ENCODE measurements around the gene EPS15. TPM values are rescaled to one million over a fixed set of nuclear protein-coding genes. Genes with fewer than 3 reads are reported as not detected.

Gene EPS15
- total and polyA plus RNA-seq, 2 of the 8 experiments (the other 6 are each of a cell fraction or from before 2014, with no cell fraction given) = 15.9 to 57.2 TPM

DNA sequence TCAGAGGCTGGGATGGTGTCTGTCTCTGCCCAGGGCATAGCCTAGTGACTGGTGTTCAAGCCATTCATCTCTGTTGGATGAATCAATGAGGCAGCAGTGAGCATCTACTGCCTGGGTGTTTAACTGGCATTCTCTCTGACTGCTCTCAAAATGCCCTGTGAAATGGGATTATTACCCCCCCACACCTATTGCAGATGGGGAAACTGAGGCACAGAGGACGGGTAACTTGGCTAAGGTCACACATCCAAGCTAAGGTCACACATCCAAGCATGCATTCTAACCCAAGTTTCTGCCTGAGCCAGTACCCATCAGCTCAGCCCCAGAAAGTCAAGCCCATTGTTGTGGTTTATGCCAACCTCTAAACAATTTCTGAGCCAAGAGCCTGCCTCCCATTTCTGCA, 193.7 kb downstream of the EPS15 start (continued):
- TF ChIP-seq, protein P1, sequence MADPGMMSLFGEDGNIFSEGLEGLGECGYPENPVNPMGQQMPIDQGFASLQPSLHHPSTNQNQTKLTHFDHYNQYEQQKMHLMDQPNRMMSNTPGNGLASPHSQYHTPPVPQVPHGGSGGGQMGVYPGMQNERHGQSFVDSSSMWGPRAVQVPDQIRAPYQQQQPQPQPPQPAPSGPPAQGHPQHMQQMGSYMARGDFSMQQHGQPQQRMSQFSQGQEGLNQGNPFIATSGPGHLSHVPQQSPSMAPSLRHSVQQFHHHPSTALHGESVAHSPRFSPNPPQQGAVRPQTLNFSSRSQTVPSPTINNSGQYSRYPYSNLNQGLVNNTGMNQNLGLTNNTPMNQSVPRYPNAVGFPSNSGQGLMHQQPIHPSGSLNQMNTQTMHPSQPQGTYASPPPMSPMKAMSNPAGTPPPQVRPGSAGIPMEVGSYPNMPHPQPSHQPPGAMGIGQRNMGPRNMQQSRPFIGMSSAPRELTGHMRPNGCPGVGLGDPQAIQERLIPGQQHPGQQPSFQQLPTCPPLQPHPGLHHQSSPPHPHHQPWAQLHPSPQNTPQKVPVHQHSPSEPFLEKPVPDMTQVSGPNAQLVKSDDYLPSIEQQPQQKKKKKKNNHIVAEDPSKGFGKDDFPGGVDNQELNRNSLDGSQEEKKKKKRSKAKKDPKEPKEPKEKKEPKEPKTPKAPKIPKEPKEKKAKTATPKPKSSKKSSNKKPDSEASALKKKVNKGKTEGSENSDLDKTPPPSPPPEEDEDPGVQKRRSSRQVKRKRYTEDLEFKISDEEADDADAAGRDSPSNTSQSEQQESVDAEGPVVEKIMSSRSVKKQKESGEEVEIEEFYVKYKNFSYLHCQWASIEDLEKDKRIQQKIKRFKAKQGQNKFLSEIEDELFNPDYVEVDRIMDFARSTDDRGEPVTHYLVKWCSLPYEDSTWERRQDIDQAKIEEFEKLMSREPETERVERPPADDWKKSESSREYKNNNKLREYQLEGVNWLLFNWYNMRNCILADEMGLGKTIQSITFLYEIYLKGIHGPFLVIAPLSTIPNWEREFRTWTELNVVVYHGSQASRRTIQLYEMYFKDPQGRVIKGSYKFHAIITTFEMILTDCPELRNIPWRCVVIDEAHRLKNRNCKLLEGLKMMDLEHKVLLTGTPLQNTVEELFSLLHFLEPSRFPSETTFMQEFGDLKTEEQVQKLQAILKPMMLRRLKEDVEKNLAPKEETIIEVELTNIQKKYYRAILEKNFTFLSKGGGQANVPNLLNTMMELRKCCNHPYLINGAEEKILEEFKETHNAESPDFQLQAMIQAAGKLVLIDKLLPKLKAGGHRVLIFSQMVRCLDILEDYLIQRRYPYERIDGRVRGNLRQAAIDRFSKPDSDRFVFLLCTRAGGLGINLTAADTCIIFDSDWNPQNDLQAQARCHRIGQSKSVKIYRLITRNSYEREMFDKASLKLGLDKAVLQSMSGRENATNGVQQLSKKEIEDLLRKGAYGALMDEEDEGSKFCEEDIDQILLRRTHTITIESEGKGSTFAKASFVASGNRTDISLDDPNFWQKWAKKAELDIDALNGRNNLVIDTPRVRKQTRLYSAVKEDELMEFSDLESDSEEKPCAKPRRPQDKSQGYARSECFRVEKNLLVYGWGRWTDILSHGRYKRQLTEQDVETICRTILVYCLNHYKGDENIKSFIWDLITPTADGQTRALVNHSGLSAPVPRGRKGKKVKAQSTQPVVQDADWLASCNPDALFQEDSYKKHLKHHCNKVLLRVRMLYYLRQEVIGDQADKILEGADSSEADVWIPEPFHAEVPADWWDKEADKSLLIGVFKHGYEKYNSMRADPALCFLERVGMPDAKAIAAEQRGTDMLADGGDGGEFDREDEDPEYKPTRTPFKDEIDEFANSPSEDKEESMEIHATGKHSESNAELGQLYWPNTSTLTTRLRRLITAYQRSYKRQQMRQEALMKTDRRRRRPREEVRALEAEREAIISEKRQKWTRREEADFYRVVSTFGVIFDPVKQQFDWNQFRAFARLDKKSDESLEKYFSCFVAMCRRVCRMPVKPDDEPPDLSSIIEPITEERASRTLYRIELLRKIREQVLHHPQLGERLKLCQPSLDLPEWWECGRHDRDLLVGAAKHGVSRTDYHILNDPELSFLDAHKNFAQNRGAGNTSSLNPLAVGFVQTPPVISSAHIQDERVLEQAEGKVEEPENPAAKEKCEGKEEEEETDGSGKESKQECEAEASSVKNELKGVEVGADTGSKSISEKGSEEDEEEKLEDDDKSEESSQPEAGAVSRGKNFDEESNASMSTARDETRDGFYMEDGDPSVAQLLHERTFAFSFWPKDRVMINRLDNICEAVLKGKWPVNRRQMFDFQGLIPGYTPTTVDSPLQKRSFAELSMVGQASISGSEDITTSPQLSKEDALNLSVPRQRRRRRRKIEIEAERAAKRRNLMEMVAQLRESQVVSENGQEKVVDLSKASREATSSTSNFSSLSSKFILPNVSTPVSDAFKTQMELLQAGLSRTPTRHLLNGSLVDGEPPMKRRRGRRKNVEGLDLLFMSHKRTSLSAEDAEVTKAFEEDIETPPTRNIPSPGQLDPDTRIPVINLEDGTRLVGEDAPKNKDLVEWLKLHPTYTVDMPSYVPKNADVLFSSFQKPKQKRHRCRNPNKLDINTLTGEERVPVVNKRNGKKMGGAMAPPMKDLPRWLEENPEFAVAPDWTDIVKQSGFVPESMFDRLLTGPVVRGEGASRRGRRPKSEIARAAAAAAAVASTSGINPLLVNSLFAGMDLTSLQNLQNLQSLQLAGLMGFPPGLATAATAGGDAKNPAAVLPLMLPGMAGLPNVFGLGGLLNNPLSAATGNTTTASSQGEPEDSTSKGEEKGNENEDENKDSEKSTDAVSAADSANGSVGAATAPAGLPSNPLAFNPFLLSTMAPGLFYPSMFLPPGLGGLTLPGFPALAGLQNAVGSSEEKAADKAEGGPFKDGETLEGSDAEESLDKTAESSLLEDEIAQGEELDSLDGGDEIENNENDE (IDR thresholded peaks at IDR 0.05; ENCODE audit: insufficient replicate concordance, low read length) = no peak

Measured in H1 (cell line).